PFSK-1 (cell line): ENCODE measurements around the gene KRTAP19-1.

Experiments
- FOXP2 ChIP-seq: optimal IDR thresholded peaks from 2 replicates; pipeline ENCODE3; 2011; ENCODE audit warnings: borderline replicate concordance, control low read depth, inconsistent platforms; ENCODE audit not compliant: insufficient read depth; ENCODE audit errors: extremely low read length, extremely low read depth
- POLR2AphosphoS5 ChIP-seq: IDR thresholded peaks from 2 replicates; pipeline ENCODE4 v1.6.1; 2012; ENCODE audit warnings: low read depth, mild to moderate bottlenecking, control low read depth, low read length, moderate library complexity
- REST ChIP-seq, 2 experiments: IDR thresholded peaks; 2 replicates each; pipeline versions ENCODE4 v1.6.1 to v1.8.0; 2011 to 2012; ENCODE audit warnings: low read depth in 2 of 2, low read length in 2 of 2, control low read depth in 1 of 2, inconsistent platforms in 1 of 2, mild to moderate bottlenecking in 1 of 2, moderate library complexity in 1 of 2; ENCODE audit not compliant: insufficient read depth in 1 of 2
- SIN3A ChIP-seq: IDR thresholded peaks from 2 replicates; pipeline ENCODE4 v1.6.1; 2012; ENCODE audit warnings: mild to moderate bottlenecking, low read length, moderate library complexity, borderline replicate concordance; ENCODE audit not compliant: insufficient read depth
- TAF1 ChIP-seq: IDR thresholded peaks from 2 replicates; pipeline ENCODE4 v1.6.1; 2012; ENCODE audit warnings: low read length, control low read depth, borderline replicate concordance; ENCODE audit not compliant: insufficient read depth

KRTAP19-1 gene

GRCh38 chr21:30491963-30492428, 11.8 kb upstream of the KRTAP19-1 start, which contains the start of gene KRTAP19-3:
Gene KRTAP19-3 (minus strand): TSS chr21:30492013. CDS start chr21:30491957, 56 bp downstream.
- no peak for TF ChIP-seq REST (IDR thresholded peaks at IDR 0.05; ENCODE audit: insufficient read depth in 1 of 2, low read depth in 2 of 2, low read length in 2 of 2)
- no peak for TF ChIP-seq POLR2AphosphoS5
- no peak for TF ChIP-seq SIN3A
- no peak for TF ChIP-seq TAF1
- no peak for TF ChIP-seq FOXP2

- no peak for TF ChIP-seq POLR2AphosphoS5
- no peak for TF ChIP-seq REST (IDR thresholded peaks at IDR 0.05; ENCODE audit: insufficient read depth in 1 of 2, low read depth in 2 of 2, low read length in 2 of 2)
- TF ChIP-seq FOXP2: no peak
- TF ChIP-seq SIN3A: no peak
- no peak for TF ChIP-seq TAF1
These were observed 7.2 kb upstream of the KRTAP19-1 start, which contains the start of gene KRTAP19-2 for GRCh38 chr21:30487336-30487735. Gene KRTAP19-2 (minus strand): TSS chr21:30487436. CDS start chr21:30487348, 88 bp downstream.

- TF ChIP-seq FOXP2 (no peak), TAF1 (no peak), POLR2AphosphoS5 (no peak), REST (IDR thresholded peaks at IDR 0.05; ENCODE audit: insufficient read depth in 1 of 2, low read depth in 2 of 2, low read length in 2 of 2) (no peak), SIN3A (no peak)
These were observed 6.0 kb upstream of the KRTAP19-1 start for GRCh38 chr21:30486180-30486579.

GRCh38 chr21:30482130-30482529, 2.0 kb upstream of the KRTAP19-1 start:
- no peak for TF ChIP-seq FOXP2
- no peak for TF ChIP-seq REST (IDR thresholded peaks at IDR 0.05; ENCODE audit: insufficient read depth in 1 of 2, low read depth in 2 of 2, low read length in 2 of 2)
- TF ChIP-seq POLR2AphosphoS5: no peak
- TF ChIP-seq TAF1: no peak
- TF ChIP-seq SIN3A: no peak

- TF ChIP-seq TAF1: no peak
- no peak for TF ChIP-seq FOXP2
- TF ChIP-seq POLR2AphosphoS5: no peak
- TF ChIP-seq REST (IDR thresholded peaks at IDR 0.05; ENCODE audit: insufficient read depth in 1 of 2, low read depth in 2 of 2, low read length in 2 of 2): no peak
- TF ChIP-seq SIN3A: no peak
These were observed 908 bp downstream of the KRTAP19-1 start for GRCh38 chr21:30479259-30479658.
